ENCODE data around the gene EXT2.

DNA sequence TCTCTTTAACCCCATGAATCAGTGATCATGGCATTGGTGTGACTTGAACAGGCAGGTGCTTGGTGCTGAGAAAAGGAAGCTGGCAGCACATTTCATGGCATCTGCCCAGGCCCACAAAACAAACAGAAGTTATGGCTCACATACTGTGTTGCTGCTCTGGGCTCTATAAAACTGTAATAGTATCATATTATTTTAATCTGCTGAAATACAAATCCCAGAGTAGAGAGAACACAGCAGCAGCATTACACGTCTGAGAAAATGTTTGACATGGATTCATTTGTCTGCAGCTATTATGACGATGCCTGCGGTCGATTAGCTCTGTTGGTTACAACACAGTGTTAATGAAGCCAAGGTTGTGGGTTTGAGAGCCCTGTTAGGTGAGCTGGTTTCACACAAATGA, 133.6 kb downstream of the EXT2 start:
- TF ChIP-seq CTCF (IDR thresholded peaks at IDR 0.05): no peak
- no peak for TF ChIP-seq POLR2AphosphoS5 (IDR thresholded peaks at IDR 0.05; ENCODE audit: insufficient read depth in 1 of 2, low read depth in 1 of 2)
